Occipital lobe (tissue), 1 donor: Measurements from ENCODE around the gene NCBP2L. TPM values are rescaled to one million over a fixed set of nuclear protein-coding genes. Genes with fewer than 3 reads are reported as not detected.

Source experiments
- total RNA-seq: library from RNA; depleted of rRNA; stranded (reverse); fragments of >200 nt; gene quantifications from one replicate; pipeline ENCODE4 v1.2.3, GENCODE V29; 2014

The NCBP2L gene
- total RNA-seq, 1 donor from 2014 or later: not detected

Other genes starting within 250 kb of the NCBP2L start
- gene PRPS1, start 149.2 kb upstream of the NCBP2L start, total RNA-seq: 22.9 TPM
- gene TSC22D3, start 1.9 kb upstream of the NCBP2L start, total RNA-seq: 39.6 TPM
- gene MID2, start 48.1 kb downstream of the NCBP2L start, total RNA-seq: 10.0 TPM
- gene TEX13B, start 204.6 kb downstream of the NCBP2L start, total RNA-seq: not detected